Panc1 (cell line): Measurements from ENCODE around the gene BCL2L2. TPM values are rescaled to one million over a fixed set of nuclear protein-coding genes. Genes with fewer than 3 reads are reported as not detected.

Experiments
- ATAC-seq: fragments of 200-7000 bp; cut with Tn5 transposase; 2 replicates; pipeline ENCODE4 v1.9.1; 2020; ENCODE audit warnings: mild to moderate bottlenecking, moderate library complexity
- BruUV-seq: library from RNA; stranded (reverse); fragments of 400-500 nt; replicated peaks from 2 replicates; lab custom pipeline; 2021; lab: Mats Ljungman, UMichigan
- CTCF ChIA-PET: fragments of 300-600 bp; sonication (Branson Sonifier 250); formaldehyde crosslinking; loops from one replicate; lab custom pipeline; 2022; ENCODE audit warnings: antibody characterized with exemption; lab: Charles Lee
- POLR2A ChIA-PET: fragments of 300-600 bp; sonication (Branson Sonifier 250); formaldehyde crosslinking; loops from one replicate; lab custom pipeline; 2022; ENCODE audit warnings: antibody characterized with exemption; lab: Charles Lee
- DNase-seq: peaks from one replicate; pipeline ENCODE4 v3.0.0-alpha.2; 2010; ENCODE audit warnings: low read depth, low spot score
- H3K27ac ChIP-seq: 2 replicates; pipeline ENCODE4 v1.5.1; 2011; ENCODE audit warnings: mild to moderate bottlenecking, low read length, inconsistent platforms
- H3K27me3 ChIP-seq: fragments of 200-500 bp; sonication (Bioruptor generic); 2 replicates; pipeline ENCODE4 v1.6.0; 2014; ENCODE audit warnings: low read length, inconsistent platforms; ENCODE audit not compliant: control insufficient read depth, insufficient read depth
- H3K36me3 ChIP-seq: fragments of 200-500 bp; sonication (Bioruptor generic); 2 replicates; pipeline ENCODE4 v1.5.1; 2014; ENCODE audit warnings: inconsistent platforms, mild to moderate bottlenecking, low read length, moderate library complexity; ENCODE audit not compliant: control insufficient read depth, insufficient read depth
- H3K4me1 ChIP-seq: 2 replicates; pipeline ENCODE4 v1.5.1; 2011; ENCODE audit warnings: inconsistent platforms, mild to moderate bottlenecking, low read length, moderate library complexity; ENCODE audit not compliant: control insufficient read depth, insufficient read depth
- H3K4me3 ChIP-seq, 2 experiments: 2 replicates each; pipeline ENCODE4 v1.5.1; 2011 to 2012; ENCODE audit warnings: low read depth in 2 of 2, low read length in 2 of 2, mild to moderate bottlenecking in 2 of 2, inconsistent platforms in 1 of 2, moderate library complexity in 1 of 2
- H3K9me3 ChIP-seq: fragments of 200-500 bp; sonication (Bioruptor generic); 2 replicates; pipeline ENCODE4 v1.5.1; 2014; ENCODE audit warnings: low read depth, mild to moderate bottlenecking, inconsistent platforms, low read length, moderate library complexity; ENCODE audit not compliant: control insufficient read depth, insufficient read depth
- POLR2AphosphoS5 ChIP-seq: IDR thresholded peaks from 2 replicates; pipeline ENCODE4 v1.6.1; 2012; ENCODE audit warnings: mild to moderate bottlenecking, low read depth, low read length, moderate library complexity
- SIN3A ChIP-seq: IDR thresholded peaks from 2 replicates; pipeline ENCODE4 v1.6.1; 2012; ENCODE audit warnings: low read depth, mild to moderate bottlenecking, low read length, moderate library complexity, borderline replicate concordance; ENCODE audit not compliant: insufficient read depth
- TCF7L2 ChIP-seq: IDR thresholded peaks from 2 replicates; pipeline ENCODE4 v1.6.1; 2011; ENCODE audit warnings: mild to moderate bottlenecking, low read depth, low read length, inconsistent platforms
- in situ Hi-C: cut with HindIII; loops from 2 replicates; pipeline ENCODE4 v1.10.0; 2016; ENCODE audit warnings: low sequenced_read_pairs, low pct_unique_long_range_greater_than_20kb
- intact Hi-C: fragments of 100-400 bp; cut with micrococcal nuclease; formaldehyde crosslinking; loops from one replicate; pipeline ENCODE4 v1.10.0; 2022; ENCODE audit not compliant: unreplicated experiment
- total RNA-seq: library from RNA; stranded (reverse); gene quantifications from one replicate; pipeline ENCODE4 v1.2.1, GENCODE V29; 2021; ENCODE audit not compliant: unreplicated experiment
- TF ChIP-seq, protein P1 (sequence below): fragments of 450-650 bp; IDR thresholded peaks from 2 replicates; pipeline ENCODE4 v1.5.1; 2017; ENCODE audit warnings: mild to moderate bottlenecking
- TF ChIP-seq, protein P2 (sequence below), 2 experiments: IDR thresholded peaks; 2 replicates each; pipeline ENCODE4 v1.6.1; 2011 to 2012; ENCODE audit warnings: low read depth in 2 of 2, control low read depth in 1 of 2, low read length in 1 of 2, mild to moderate bottlenecking in 1 of 2, moderate library complexity in 1 of 2; ENCODE audit not compliant: insufficient read depth in 1 of 2

BCL2L2 gene
- total RNA-seq, 1 experiment from 2014 or later = 18.9 TPM

DNA sequence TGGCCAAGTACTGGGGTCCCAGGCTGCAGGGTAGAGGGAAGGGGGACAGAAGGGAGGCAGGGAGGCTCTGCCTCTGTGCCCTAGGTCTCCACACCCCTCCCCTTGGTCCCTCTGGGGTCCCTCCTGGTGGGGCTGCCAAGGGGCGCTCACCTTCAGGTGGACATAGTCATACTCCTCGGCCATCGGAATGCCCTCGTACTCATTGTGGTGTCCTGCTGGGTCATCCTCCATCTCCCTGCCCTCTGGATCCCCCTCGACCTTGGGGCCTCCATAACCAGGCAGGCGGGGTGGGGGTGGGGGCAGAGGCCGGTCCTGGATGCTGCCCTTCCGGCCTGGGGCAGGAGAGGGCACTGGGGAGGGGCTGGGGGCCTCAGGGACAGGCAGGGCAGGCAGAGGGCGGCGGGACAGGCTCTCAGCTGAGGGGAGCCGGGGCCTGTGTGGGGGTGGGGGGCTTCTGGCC is 52.6 kb downstream of the BCL2L2 start:
- ChIA-PET POLR2A (no interaction called here), CTCF (no interaction called here)
- no peak for TF ChIP-seq POLR2AphosphoS5
- TF ChIP-seq SIN3A = no peak
- TF ChIP-seq, protein P1, sequence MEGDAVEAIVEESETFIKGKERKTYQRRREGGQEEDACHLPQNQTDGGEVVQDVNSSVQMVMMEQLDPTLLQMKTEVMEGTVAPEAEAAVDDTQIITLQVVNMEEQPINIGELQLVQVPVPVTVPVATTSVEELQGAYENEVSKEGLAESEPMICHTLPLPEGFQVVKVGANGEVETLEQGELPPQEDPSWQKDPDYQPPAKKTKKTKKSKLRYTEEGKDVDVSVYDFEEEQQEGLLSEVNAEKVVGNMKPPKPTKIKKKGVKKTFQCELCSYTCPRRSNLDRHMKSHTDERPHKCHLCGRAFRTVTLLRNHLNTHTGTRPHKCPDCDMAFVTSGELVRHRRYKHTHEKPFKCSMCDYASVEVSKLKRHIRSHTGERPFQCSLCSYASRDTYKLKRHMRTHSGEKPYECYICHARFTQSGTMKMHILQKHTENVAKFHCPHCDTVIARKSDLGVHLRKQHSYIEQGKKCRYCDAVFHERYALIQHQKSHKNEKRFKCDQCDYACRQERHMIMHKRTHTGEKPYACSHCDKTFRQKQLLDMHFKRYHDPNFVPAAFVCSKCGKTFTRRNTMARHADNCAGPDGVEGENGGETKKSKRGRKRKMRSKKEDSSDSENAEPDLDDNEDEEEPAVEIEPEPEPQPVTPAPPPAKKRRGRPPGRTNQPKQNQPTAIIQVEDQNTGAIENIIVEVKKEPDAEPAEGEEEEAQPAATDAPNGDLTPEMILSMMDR = no peak
- no peak for TF ChIP-seq TCF7L2
- TF ChIP-seq, protein P2, sequence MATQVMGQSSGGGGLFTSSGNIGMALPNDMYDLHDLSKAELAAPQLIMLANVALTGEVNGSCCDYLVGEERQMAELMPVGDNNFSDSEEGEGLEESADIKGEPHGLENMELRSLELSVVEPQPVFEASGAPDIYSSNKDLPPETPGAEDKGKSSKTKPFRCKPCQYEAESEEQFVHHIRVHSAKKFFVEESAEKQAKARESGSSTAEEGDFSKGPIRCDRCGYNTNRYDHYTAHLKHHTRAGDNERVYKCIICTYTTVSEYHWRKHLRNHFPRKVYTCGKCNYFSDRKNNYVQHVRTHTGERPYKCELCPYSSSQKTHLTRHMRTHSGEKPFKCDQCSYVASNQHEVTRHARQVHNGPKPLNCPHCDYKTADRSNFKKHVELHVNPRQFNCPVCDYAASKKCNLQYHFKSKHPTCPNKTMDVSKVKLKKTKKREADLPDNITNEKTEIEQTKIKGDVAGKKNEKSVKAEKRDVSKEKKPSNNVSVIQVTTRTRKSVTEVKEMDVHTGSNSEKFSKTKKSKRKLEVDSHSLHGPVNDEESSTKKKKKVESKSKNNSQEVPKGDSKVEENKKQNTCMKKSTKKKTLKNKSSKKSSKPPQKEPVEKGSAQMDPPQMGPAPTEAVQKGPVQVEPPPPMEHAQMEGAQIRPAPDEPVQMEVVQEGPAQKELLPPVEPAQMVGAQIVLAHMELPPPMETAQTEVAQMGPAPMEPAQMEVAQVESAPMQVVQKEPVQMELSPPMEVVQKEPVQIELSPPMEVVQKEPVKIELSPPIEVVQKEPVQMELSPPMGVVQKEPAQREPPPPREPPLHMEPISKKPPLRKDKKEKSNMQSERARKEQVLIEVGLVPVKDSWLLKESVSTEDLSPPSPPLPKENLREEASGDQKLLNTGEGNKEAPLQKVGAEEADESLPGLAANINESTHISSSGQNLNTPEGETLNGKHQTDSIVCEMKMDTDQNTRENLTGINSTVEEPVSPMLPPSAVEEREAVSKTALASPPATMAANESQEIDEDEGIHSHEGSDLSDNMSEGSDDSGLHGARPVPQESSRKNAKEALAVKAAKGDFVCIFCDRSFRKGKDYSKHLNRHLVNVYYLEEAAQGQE (IDR thresholded peaks at IDR 0.05; ENCODE audit: insufficient read depth in 1 of 2, low read depth in 2 of 2, low read length in 1 of 2) = no peak
- Histone ChIP-seq H3K27me3 (peaks cover 6% of the 10 kb centered on the region; the same call in 1 of the 2 replicates), H3K4me3 (no peak overlapping the region), H3K36me3 (no peaks in the 10 kb centered on the region), H3K27ac (no peak overlapping the region), H3K4me1 (no peaks in the 10 kb centered on the region), H3K9me3 (no peaks in the 10 kb centered on the region)
- BruUV-seq = no TSS peak
- DNase-seq = no peak
- in situ Hi-C loops (no loop called here), intact Hi-C loops (no loop called here)
- ATAC-seq = no peak

DNA sequence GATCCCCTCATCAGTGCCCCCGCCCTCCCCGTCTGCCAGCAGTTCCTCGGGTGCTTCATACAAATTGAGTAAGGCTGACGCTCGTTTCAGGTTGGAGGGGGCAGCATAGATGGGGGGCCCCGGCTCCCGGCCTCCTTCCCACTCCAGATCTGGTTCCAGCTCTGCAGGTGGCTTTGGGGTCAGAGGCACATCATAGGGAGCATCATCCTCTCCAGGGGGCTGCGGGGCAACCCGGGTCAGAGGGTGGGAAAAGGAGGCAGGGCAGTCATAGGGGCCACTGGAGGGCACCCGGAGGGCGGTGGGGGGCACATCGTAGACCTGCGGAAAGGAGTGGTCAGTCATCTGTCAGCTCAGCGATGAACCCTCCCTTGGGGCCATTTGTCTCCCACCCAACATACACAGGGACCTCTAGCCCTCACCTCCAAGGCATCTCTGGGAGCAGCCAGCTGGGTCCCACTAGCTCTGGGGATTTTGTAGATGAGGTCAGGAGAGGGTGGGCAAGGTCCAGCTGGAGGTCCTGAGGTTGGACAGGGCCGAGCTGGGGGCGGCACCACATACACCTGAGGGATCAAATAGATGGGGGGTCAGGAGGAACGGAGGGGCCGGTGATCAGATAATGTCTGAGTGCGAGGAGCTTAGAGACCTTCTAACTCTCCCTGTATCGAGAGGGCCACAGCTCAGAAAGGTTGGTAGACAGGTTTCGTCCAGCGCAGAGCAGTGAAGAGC is 53.3 kb downstream of the BCL2L2 start:
- Histone ChIP-seq H3K4me1 (no peaks in the 10 kb centered on the region), H3K27me3 (peaks cover 6% of the 10 kb centered on the region; the same call in 1 of the 2 replicates), H3K36me3 (no peaks in the 10 kb centered on the region), H3K9me3 (no peaks in the 10 kb centered on the region), H3K27ac (no peak overlapping the region), H3K4me3 (no peak overlapping the region)
- TF ChIP-seq POLR2AphosphoS5 (no peak), TCF7L2 (no peak), SIN3A (no peak)
- TF ChIP-seq, protein P1 = no peak
- TF ChIP-seq, protein P2 (IDR thresholded peaks at IDR 0.05; ENCODE audit: insufficient read depth in 1 of 2, low read depth in 2 of 2, low read length in 1 of 2) = no peak
- ATAC-seq = no peak
- intact Hi-C loops (no loop called here), in situ Hi-C loops (no loop called here)
- ChIA-PET CTCF (interaction anchor here (0.5 to 1.5 kb wide), 3 partner anchors 20 to 53 kb away, joined by 4 to 7 read pairs (median 4); partner anchors contain the start of gene BCL2L2), POLR2A (no interaction called here)
- BruUV-seq = no TSS peak
- no peak for DNase-seq
